K562 (cell line): ENCODE data around the gene GIMAP8. TPM values are rescaled to one million over a fixed set of nuclear protein-coding genes. Genes with fewer than 3 reads are reported as not detected.

Experiments
- ASH1L ChIP-seq: fragments of 450-650 bp; IDR thresholded peaks from 2 replicates; pipeline ENCODE4 v1.6.1; 2018; ENCODE audit warnings: borderline replicate concordance, mild to moderate bottlenecking, low read depth; ENCODE audit not compliant: partially characterized antibody
- BRF1 ChIP-seq: IDR thresholded peaks from 3 replicates; pipeline ENCODE4 v1.6.1; 2011; ENCODE audit warnings: borderline replicate concordance, mild to moderate bottlenecking; ENCODE audit not compliant: insufficient read length; ENCODE audit errors: extremely low read depth
- DIDO1 ChIP-seq: fragments of 450-650 bp; IDR thresholded peaks from 2 replicates; pipeline ENCODE4 v1.6.1; 2016; ENCODE audit warnings: low read depth, missing biosample characterization, missing genetic modification characterization
- HNRNPH1 ChIP-seq: fragments of 200-400 bp; formaldehyde crosslinking; optimal IDR thresholded peaks from 2 replicates; pipeline ENCODE3; 2017; ENCODE audit warnings: low read depth, mild to moderate bottlenecking, low read length, moderate library complexity
- HNRNPLL ChIP-seq: fragments of 200-400 bp; formaldehyde crosslinking; IDR thresholded peaks from 2 replicates; pipeline ENCODE4 v1.6.1; 2017; ENCODE audit warnings: low read length, low read depth, mild to moderate bottlenecking; ENCODE audit not compliant: poor library complexity, severe bottlenecking
- HOXB6 ChIP-seq: fragments of 250-450 bp; sonication (Bioruptor Pico); IDR thresholded peaks from 2 replicates; pipeline ENCODE4 v1.5.1; 2022; ENCODE audit warnings: mild to moderate bottlenecking, borderline replicate concordance
- NR2C1 ChIP-seq, 2 experiments: fragments of 450-650 bp; IDR thresholded peaks; 2 replicates each; pipeline ENCODE4 v1.6.1; 2017; ENCODE audit warnings: mild to moderate bottlenecking in 2 of 2, antibody characterized with exemption in 1 of 2, inconsistent platforms in 1 of 2, missing compliant biosample characterization in 1 of 2, missing genetic modification characterization in 1 of 2
- NR4A1 ChIP-seq, 2 experiments: fragments of 250-450 bp in 1 of 2; fragments of 450-650 bp in 1 of 2; sonication (Bioruptor Pico) in 1 of 2; IDR thresholded peaks; 2 replicates each; pipeline versions ENCODE4 v1.4.0 to v1.6.1; 2016 to 2020; ENCODE audit warnings: mild to moderate bottlenecking in 2 of 2, missing compliant biosample characterization in 1 of 2, missing genetic modification characterization in 1 of 2, moderate library complexity in 1 of 2
- PHF8 ChIP-seq: fragments of 200-600 bp; sonication (generic); IDR thresholded peaks from 2 replicates; pipeline ENCODE4 v1.6.1; 2012; ENCODE audit warnings: mixed run types, mild to moderate bottlenecking, inconsistent platforms, low read length, moderate library complexity, borderline replicate concordance
- TAF7 ChIP-seq: fragments of 450-650 bp; IDR thresholded peaks from 2 replicates; pipeline ENCODE4 v1.6.1; 2016; ENCODE audit warnings: missing genetic modification characterization, missing compliant biosample characterization
- TCF3 ChIP-seq: sonication (generic); formaldehyde crosslinking; IDR thresholded peaks from 2 replicates; pipeline ENCODE4 v1.4.0; 2020; ENCODE audit warnings: mild to moderate bottlenecking, missing genetic modification reagents
- U2AF2 ChIP-seq: fragments of 200-400 bp; formaldehyde crosslinking; optimal IDR thresholded peaks from 2 replicates; pipeline ENCODE3; 2017; ENCODE audit warnings: low read depth, mild to moderate bottlenecking, low read length
- XRCC4 ChIP-seq: IDR thresholded peaks from one replicate; pipeline ENCODE4 v1.6.1; 2011; ENCODE audit not compliant: insufficient read depth, insufficient read length; ENCODE audit errors: extremely low read depth
- polyA plus RNA-seq, 8 experiments: library from polyadenylated mRNA; depleted of rRNA in 4 of 8; stranded (reverse) in 5 of 8; unstranded in 3 of 8; fragments of >200 nt; fragmentation: Nextera tagmentation in 2 of 8; fragmentation: Illumina TruSeq in 1 of 8; extraction: Ambion mirVana in 2 of 8; extraction: Trizol in 1 of 8; gene quantifications; 2 replicates each; pipeline versions ENCODE4 v1.2.1 to v1.2.3, GENCODE V29; 2011 to 2014; ENCODE audit warnings: inconsistent platforms in 1 of 8, missing spikeins in 1 of 8
- total RNA-seq, 7 experiments: library from RNA; depleted of rRNA in 6 of 7; stranded (reverse); fragments of >200 nt in 6 of 7; fragmentation: Illumina TruSeq in 2 of 7; extraction: Trizol in 2 of 7; gene quantifications; 2 replicates each; pipeline versions ENCODE4 v1.2.1 to v1.2.3, GENCODE V29; 2011 to 2021; ENCODE audit warnings: low replicate concordance in 1 of 7
- TF ChIP-seq, protein P1 (sequence below): fragments of 200-800 bp; sonication (Bioruptor generic); IDR thresholded peaks from 2 replicates; pipeline ENCODE4 v1.6.1; 2016; ENCODE audit warnings: missing genetic modification characterization, missing compliant biosample characterization
- TF ChIP-seq, protein P2 (sequence below): fragments of 250-450 bp; sonication (Bioruptor Pico); IDR thresholded peaks from 2 replicates; pipeline ENCODE4 v1.4.0; 2020; ENCODE audit warnings: borderline replicate concordance
- TF ChIP-seq, protein P3 (sequence below): fragments of 450-650 bp; formaldehyde crosslinking; IDR thresholded peaks from 2 replicates; pipeline ENCODE4 v1.4.0; 2020; ENCODE audit warnings: mild to moderate bottlenecking
- TF ChIP-seq, protein P4 (sequence below): fragments of 250-450 bp; sonication (Bioruptor Pico); IDR thresholded peaks from 2 replicates; pipeline ENCODE4 v1.4.0; 2020

Gene GIMAP8
- total and polyA plus RNA-seq, 9 of the 15 experiments (the other 6 are each of a cell fraction or from before 2014, with no cell fraction given) = not detected

DNA sequence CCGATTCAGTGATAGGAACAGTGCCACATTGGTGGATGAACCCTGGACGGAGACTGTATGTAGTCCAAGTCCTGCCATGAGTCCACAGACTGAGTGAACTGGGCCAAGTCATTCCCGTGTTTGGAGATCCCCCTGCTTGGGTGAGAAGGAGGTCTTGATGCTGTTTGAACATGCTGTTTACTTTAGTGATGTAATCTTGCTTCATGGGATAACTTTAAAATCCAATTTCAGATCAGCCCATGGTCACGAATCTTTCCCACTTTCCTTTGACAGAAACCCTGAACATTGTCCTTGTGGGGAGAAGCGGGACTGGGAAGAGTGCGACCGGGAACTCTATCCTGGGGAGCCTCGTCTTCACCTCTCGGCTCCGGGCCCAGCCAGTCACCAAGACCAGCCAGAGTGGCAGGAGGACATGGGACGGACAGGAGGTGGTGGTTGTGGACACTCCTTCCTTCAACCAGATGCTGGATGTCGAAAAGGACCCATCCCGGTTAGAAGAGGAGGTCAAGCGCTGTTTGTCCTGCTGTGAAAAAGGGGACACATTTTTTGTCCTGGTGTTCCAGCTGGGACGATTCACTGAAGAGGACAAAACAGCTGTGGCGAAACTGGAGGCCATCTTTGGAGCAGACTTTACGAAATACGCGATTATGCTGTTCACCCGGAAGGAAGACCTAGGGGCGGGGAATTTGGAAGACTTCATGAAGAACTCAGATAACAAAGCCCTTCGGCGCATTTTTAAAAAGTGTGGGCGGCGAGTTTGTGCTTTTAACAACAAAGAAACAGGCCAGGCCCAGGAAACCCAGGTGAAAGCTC lies 26.6 kb downstream of the GIMAP8 start (continued):
- TF ChIP-seq, protein P1, sequence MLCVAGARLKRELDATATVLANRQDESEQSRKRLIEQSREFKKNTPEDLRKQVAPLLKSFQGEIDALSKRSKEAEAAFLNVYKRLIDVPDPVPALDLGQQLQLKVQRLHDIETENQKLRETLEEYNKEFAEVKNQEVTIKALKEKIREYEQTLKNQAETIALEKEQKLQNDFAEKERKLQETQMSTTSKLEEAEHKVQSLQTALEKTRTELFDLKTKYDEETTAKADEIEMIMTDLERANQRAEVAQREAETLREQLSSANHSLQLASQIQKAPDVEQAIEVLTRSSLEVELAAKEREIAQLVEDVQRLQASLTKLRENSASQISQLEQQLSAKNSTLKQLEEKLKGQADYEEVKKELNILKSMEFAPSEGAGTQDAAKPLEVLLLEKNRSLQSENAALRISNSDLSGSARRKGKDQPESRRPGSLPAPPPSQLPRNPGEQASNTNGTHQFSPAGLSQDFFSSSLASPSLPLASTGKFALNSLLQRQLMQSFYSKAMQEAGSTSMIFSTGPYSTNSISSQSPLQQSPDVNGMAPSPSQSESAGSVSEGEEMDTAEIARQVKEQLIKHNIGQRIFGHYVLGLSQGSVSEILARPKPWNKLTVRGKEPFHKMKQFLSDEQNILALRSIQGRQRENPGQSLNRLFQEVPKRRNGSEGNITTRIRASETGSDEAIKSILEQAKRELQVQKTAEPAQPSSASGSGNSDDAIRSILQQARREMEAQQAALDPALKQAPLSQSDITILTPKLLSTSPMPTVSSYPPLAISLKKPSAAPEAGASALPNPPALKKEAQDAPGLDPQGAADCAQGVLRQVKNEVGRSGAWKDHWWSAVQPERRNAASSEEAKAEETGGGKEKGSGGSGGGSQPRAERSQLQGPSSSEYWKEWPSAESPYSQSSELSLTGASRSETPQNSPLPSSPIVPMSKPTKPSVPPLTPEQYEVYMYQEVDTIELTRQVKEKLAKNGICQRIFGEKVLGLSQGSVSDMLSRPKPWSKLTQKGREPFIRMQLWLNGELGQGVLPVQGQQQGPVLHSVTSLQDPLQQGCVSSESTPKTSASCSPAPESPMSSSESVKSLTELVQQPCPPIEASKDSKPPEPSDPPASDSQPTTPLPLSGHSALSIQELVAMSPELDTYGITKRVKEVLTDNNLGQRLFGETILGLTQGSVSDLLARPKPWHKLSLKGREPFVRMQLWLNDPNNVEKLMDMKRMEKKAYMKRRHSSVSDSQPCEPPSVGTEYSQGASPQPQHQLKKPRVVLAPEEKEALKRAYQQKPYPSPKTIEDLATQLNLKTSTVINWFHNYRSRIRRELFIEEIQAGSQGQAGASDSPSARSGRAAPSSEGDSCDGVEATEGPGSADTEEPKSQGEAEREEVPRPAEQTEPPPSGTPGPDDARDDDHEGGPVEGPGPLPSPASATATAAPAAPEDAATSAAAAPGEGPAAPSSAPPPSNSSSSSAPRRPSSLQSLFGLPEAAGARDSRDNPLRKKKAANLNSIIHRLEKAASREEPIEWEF (CRISPR knock-in tag) = no peak
- TF ChIP-seq, protein P2, sequence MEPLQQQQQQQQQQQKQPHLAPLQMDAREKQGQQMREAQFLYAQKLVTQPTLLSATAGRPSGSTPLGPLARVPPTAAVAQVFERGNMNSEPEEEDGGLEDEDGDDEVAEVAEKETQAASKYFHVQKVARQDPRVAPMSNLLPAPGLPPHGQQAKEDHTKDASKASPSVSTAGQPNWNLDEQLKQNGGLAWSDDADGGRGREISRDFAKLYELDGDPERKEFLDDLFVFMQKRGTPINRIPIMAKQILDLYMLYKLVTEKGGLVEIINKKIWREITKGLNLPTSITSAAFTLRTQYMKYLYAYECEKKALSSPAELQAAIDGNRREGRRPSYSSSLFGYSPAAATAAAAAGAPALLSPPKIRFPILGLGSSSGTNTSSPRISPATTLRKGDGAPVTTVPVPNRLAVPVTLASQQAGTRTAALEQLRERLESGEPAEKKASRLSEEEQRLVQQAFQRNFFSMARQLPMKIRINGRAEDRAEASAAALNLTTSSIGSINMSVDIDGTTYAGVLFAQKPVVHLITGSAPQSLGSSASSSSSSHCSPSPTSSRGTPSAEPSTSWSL (CRISPR knock-in tag) = no peak
- peak; percentile 75 for TF ChIP-seq DIDO1
- TF ChIP-seq, protein P3, sequence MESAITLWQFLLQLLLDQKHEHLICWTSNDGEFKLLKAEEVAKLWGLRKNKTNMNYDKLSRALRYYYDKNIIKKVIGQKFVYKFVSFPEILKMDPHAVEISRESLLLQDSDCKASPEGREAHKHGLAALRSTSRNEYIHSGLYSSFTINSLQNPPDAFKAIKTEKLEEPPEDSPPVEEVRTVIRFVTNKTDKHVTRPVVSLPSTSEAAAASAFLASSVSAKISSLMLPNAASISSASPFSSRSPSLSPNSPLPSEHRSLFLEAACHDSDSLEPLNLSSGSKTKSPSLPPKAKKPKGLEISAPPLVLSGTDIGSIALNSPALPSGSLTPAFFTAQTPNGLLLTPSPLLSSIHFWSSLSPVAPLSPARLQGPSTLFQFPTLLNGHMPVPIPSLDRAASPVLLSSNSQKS (CRISPR knock-in tag) = no peak
- TF ChIP-seq TCF3 (CRISPR knock-in tag) = no peak
- TF ChIP-seq HNRNPLL = no peak
- no peak for TF ChIP-seq XRCC4
- no peak for TF ChIP-seq HNRNPH1
- TF ChIP-seq ASH1L = no peak
- TF ChIP-seq PHF8 = peak; percentile 34; the same call in 1 of the 2 replicates
- TF ChIP-seq, protein P4, sequence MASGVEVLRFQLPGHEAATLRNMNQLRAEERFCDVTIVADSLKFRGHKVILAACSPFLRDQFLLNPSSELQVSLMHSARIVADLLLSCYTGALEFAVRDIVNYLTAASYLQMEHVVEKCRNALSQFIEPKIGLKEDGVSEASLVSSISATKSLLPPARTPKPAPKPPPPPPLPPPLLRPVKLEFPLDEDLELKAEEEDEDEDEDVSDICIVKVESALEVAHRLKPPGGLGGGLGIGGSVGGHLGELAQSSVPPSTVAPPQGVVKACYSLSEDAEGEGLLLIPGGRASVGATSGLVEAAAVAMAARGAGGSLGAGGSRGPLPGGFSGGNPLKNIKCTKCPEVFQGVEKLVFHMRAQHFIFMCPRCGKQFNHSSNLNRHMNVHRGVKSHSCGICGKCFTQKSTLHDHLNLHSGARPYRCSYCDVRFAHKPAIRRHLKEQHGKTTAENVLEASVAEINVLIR (CRISPR knock-in tag) = no peak
- no peak for TF ChIP-seq NR4A1 (CRISPR knock-in tag; IDR thresholded peaks at IDR 0.05)
- TF ChIP-seq NR4A1 (tag; IDR thresholded peaks at IDR 0.05) = peak; percentile 57; the same call in 1 of the 2 replicates
- TF ChIP-seq TAF7 (tag) = 0 out of 2 replicates have a peak, but pooled peaks have one; percentile 42
- no peak for TF ChIP-seq BRF1
- TF ChIP-seq U2AF2 = no peak
- no peak for TF ChIP-seq HOXB6 (CRISPR knock-in tag)
- no peak for TF ChIP-seq NR2C1 (IDR thresholded peaks at IDR 0.05)
- peak; percentile 51 for TF ChIP-seq NR2C1 (tag; IDR thresholded peaks at IDR 0.05)
